Nephron (organoid): ENCODE data around the gene UXT.
A peak's percentile ranks its signal among the peaks of the same experiment; 100 is the strongest.

Experiments used
- H3K27ac Mint-ChIP-seq, 3 experiments: 2 replicates each; pipeline ENCODE4 v1.8.0; 2020; ENCODE audit warnings: mixed read lengths in 3 of 3, mild to moderate bottlenecking in 2 of 3, moderate library complexity in 1 of 3
- H3K27me3 Mint-ChIP-seq: 2 replicates; pipeline ENCODE4 v1.8.0; 2021; ENCODE audit warnings: low read depth, mild to moderate bottlenecking, moderate library complexity, mixed read lengths
- H3K36me3 Mint-ChIP-seq: 2 replicates; pipeline ENCODE4 v1.8.0; 2020; ENCODE audit warnings: low read depth, mixed read lengths
- H3K4me1 Mint-ChIP-seq: 2 replicates; pipeline ENCODE4 v1.8.0; 2020; ENCODE audit warnings: mixed read lengths
- H3K4me3 Mint-ChIP-seq, 3 experiments: 2 replicates each; pipeline ENCODE4 v1.8.0; 2020; ENCODE audit warnings: mild to moderate bottlenecking in 3 of 3, mixed read lengths in 3 of 3, moderate library complexity in 2 of 3
- H3K9me3 Mint-ChIP-seq: 2 replicates; pipeline ENCODE4 v1.8.0; 2020; ENCODE audit warnings: mixed read lengths
- TF ChIP-seq, protein P1 (sequence below), 3 experiments: fragments of 200-600 bp; sonication (generic); IDR thresholded peaks; one replicate each; pipeline ENCODE4 v1.5.0; 2021; ENCODE audit warnings: antibody characterized with exemption in 3 of 3; ENCODE audit not compliant: unreplicated experiment in 3 of 3

The UXT gene

DNA sequence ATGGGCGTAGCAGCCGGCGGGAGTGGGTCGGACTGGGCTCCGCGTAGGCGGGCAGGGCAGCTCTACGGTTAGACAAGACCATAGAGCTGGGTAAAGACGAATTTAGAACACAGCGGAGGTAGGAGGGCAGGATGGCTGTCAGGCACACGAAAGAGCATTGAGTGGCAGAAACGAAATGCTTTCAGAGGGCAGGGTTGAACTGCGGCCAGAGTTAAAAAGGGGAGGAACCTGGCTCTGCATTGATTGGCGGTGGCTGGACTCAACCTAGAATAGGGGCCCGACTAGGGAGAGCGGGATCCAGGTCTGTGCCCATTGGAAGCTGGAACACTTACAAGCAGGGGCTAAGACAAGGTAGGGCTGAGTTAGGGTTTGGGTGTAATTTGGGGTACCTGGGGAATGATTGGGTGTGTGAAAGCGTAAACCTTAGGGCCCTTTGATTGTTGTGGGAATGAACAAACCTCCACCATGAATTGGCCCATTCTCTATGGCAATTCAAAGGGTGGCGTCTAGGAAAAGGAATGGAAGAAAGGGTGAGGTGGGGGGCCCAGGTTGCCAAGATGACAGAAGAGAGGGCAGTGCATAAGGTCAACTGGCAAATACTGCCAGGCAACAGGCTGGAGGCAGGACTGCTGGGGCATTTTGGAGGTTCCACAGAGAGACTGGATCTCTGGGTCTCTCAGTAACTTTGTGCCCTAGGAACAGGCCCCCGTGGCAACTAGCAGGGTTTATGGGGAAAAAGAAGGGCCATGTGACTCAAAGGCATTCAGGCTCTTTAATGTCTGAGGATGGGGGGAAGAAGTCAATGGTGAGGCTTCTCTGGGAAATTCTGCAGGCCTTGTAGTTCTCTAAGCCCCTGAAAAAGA, 7.7 kb downstream of the UXT start:
- H3K4me3 Mint-ChIP-seq = peak overlapping the region; percentile 91 to 92 (median 92)
- TF ChIP-seq, protein P1, sequence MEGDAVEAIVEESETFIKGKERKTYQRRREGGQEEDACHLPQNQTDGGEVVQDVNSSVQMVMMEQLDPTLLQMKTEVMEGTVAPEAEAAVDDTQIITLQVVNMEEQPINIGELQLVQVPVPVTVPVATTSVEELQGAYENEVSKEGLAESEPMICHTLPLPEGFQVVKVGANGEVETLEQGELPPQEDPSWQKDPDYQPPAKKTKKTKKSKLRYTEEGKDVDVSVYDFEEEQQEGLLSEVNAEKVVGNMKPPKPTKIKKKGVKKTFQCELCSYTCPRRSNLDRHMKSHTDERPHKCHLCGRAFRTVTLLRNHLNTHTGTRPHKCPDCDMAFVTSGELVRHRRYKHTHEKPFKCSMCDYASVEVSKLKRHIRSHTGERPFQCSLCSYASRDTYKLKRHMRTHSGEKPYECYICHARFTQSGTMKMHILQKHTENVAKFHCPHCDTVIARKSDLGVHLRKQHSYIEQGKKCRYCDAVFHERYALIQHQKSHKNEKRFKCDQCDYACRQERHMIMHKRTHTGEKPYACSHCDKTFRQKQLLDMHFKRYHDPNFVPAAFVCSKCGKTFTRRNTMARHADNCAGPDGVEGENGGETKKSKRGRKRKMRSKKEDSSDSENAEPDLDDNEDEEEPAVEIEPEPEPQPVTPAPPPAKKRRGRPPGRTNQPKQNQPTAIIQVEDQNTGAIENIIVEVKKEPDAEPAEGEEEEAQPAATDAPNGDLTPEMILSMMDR (IDR thresholded peaks at IDR 0.05; ENCODE audit: unreplicated experiment in 3 of 3) = no peak
- no peaks in the 10 kb centered on the region for H3K27me3 Mint-ChIP-seq
- H3K27ac Mint-ChIP-seq = peak overlapping the region; percentile 97 to 99 (median 98)
- peaks cover 18% of the 10 kb centered on the region for H3K9me3 Mint-ChIP-seq
- H3K36me3 Mint-ChIP-seq = peaks cover 28% of the 10 kb centered on the region
- H3K4me1 Mint-ChIP-seq = peaks cover 22% of the 10 kb centered on the region

DNA sequence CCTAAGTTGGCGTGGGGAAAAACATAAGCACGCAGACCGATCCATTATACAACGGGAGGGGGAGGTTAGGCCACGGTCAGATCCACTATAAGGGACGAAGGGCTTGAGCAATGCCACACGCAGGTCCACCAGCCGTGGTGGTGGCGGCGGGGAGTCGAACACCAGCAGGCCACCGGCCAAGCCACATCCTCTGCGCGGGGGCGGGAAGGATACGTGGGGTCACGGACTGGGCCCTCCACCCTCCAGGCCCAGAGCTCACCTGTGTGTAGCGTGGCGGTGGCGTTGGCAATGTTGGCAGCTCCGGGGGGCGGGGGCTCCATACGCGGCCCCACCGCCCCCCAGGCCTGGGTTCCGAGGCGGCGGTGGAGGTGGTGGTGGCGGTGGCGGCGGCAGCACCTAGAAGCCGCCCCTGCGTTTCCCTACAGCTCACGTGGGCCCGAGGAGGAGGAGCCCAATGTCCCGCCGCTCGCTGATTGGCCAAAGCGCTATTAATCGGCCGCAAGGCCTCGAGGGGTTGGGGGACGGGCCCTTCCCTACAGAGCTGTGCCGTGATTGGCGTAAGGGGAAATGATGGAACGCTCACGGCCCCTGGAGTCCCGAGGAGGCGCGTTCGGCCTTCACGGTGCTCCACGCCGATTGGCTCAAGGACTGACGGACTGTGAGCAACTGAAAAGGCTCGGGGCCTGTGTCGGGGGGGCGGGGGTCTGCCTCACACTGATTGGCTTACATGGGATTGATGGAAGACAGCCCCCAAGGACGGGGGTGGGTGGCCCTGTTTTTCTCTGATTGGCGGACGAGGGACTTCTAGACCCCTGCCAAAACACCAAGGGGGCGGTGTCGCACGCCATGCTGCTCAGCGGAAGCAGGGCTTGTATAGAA, 8.6 kb downstream of the UXT start, which contains the start of gene ELK1:
Gene ELK1 (minus strand): TSS at position 400 of the 879 bp plus-strand sequence. CDS start 9,122 bp downstream, outside the sequence.
- Mint-ChIP-seq H3K36me3 (peaks cover 20% of the 10 kb centered on the region), H3K4me3 (peak within 1 kb of the TSS; percentile 91 to 92 (median 92)), H3K27ac (peak within 1 kb of the TSS; percentile 97 to 99 (median 98)), H3K27me3 (no peaks in the 10 kb centered on the region), H3K4me1 (peaks cover 22% of the 10 kb centered on the region), H3K9me3 (peaks cover 13% of the 10 kb centered on the region)
- TF ChIP-seq, protein P1 (IDR thresholded peaks at IDR 0.05; ENCODE audit: unreplicated experiment in 3 of 3) = no peak

DNA sequence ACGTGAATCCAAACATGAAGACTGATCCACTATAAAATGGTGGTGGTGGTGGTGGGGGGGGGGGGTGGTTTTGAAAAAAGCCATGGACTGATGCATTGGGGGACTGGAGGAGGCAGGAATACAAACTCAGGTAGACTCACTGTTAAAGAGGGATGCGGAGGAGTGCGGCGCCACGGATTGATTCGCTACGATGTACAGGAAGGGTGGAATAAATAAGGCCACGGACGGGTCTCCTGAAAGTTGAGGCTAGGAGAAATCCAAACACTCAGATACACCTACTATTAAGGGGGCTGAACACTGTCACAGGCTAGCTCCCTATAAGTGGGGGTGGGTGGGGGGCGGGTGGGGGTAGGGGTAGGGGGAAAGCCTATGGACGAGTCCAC, 9.2 kb downstream of the UXT start:
- Mint-ChIP-seq H3K4me3 (peak overlapping the region; percentile 91 to 92 (median 92)), H3K27ac (peak overlapping the region; percentile 31 to 83 (median 77)), H3K4me1 (peaks cover 25% of the 10 kb centered on the region), H3K9me3 (peaks cover 13% of the 10 kb centered on the region), H3K36me3 (peaks cover 20% of the 10 kb centered on the region), H3K27me3 (no peaks in the 10 kb centered on the region)
- TF ChIP-seq, protein P1 (IDR thresholded peaks at IDR 0.05; ENCODE audit: unreplicated experiment in 3 of 3) = no peak

GRCh38 chrX:47649271-47649670, 9.7 kb downstream of the UXT start:
- Mint-ChIP-seq H3K27ac (peak overlapping the region; percentile 31 to 83 (median 77)), H3K9me3 (peaks cover 13% of the 10 kb centered on the region), H3K27me3 (no peaks in the 10 kb centered on the region), H3K4me3 (peak overlapping the region; percentile 91 to 92 (median 92)), H3K4me1 (peaks cover 29% of the 10 kb centered on the region), H3K36me3 (peaks cover 17% of the 10 kb centered on the region)
- TF ChIP-seq, protein P1 (IDR thresholded peaks at IDR 0.05; ENCODE audit: unreplicated experiment in 3 of 3) = no peak

DNA sequence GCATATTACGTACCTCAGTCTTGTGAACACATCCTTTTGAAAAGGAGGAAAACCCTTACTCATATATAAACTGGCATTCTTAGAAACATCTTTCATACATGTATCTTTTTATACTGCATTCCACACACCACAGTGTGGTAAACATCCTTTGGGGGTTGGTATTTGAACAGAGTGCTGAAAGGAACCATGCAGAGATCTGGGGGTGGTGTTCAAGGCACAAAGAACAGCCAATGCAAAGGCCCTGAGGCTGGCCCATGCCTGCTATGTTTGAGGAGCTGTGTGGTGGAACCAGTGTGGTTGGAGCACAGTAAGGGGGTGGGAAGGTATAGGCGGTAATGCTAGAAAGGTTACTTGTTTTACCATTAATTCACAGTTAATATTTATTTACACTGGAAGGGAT, 10.6 kb downstream of the UXT start:
- Mint-ChIP-seq H3K4me1 (peaks cover 29% of the 10 kb centered on the region), H3K27ac (peak overlapping the region in 1 of 3 experiments; percentile 37), H3K4me3 (peak overlapping the region; percentile 91 to 92 (median 92)), H3K9me3 (peaks cover 13% of the 10 kb centered on the region), H3K27me3 (no peaks in the 10 kb centered on the region), H3K36me3 (peaks cover 16% of the 10 kb centered on the region)
- TF ChIP-seq, protein P1 (IDR thresholded peaks at IDR 0.05; ENCODE audit: unreplicated experiment in 3 of 3) = no peak
